Gastroesophageal sphincter (tissue), 3 donors: ENCODE measurements around the gene PCED1B.

ENCODE experiments used
- CTCF ChIP-seq, 4 experiments: fragments of 200-600 bp in 2 of 4; fragments of 450-650 bp in 2 of 4; sonication (generic) in 1 of 4; IDR thresholded peaks; one replicate each; pipeline ENCODE4 v1.5.1; 2017 to 2019; ENCODE audit warnings: antibody characterized with exemption in 4 of 4, mild to moderate bottlenecking in 2 of 4, moderate library complexity in 2 of 4
- EP300 ChIP-seq: sonication (generic); formaldehyde crosslinking; IDR thresholded peaks from one replicate; pipeline ENCODE4 v1.6.1; 2017; ENCODE audit warnings: antibody characterized with exemption, mild to moderate bottlenecking
- POLR2A ChIP-seq, 2 donors: fragments of 450-650 bp; IDR thresholded peaks; one replicate each; pipeline ENCODE4 v1.6.1; 2017; ENCODE audit warnings: antibody characterized with exemption in 2 of 2, mild to moderate bottlenecking in 2 of 2, moderate library complexity in 1 of 2
- POLR2AphosphoS5 ChIP-seq: sonication (generic); formaldehyde crosslinking; IDR thresholded peaks from one replicate; pipeline ENCODE4 v1.6.1; 2017; ENCODE audit warnings: antibody characterized with exemption

- TF ChIP-seq POLR2A (IDR thresholded peaks at IDR 0.05) (no peak), CTCF (IDR thresholded peaks at IDR 0.05) (no peak), POLR2AphosphoS5 (no peak), EP300 (no peak)
Measured at GRCh38 chr12:47085815-47086252, 6.4 kb downstream of the PCED1B start.
